SK-N-SH (cell line): Measurements from ENCODE around the gene CDC42SE2.

Source experiments
- CHD2 ChIP-seq: fragments of 150-350 bp; IDR thresholded peaks from 2 replicates; pipeline ENCODE4 v1.6.1; 2018; ENCODE audit warnings: low read length; ENCODE audit not compliant: partially characterized antibody
- CTCF ChIP-seq: fragments of 200-600 bp; sonication (generic); IDR thresholded peaks from 2 replicates; pipeline ENCODE4 v1.6.1; 2017; ENCODE audit warnings: antibody characterized with exemption, mild to moderate bottlenecking, moderate library complexity
- EP300 ChIP-seq, 2 experiments: IDR thresholded peaks; 2 replicates each; pipeline versions ENCODE4 v1.4.0 to v1.6.1; 2012; ENCODE audit warnings: borderline replicate concordance in 1 of 2, low read depth in 1 of 2, low read length in 1 of 2
- EZH2phosphoT487 ChIP-seq: fragments of 200-600 bp; sonication (generic); IDR thresholded peaks from 2 replicates; pipeline ENCODE4 v1.6.1; 2017; ENCODE audit warnings: low read depth, mixed run types, mild to moderate bottlenecking, antibody characterized with exemption, moderate library complexity, borderline replicate concordance
- GABPA ChIP-seq: IDR thresholded peaks from 2 replicates; pipeline ENCODE4 v1.4.0; 2012; ENCODE audit warnings: low read depth, mild to moderate bottlenecking
- JUND ChIP-seq: IDR thresholded peaks from 2 replicates; pipeline ENCODE4 v1.4.0; 2012
- POLR2AphosphoS5 ChIP-seq: IDR thresholded peaks from 2 replicates; pipeline ENCODE4 v1.6.1; 2012; ENCODE audit warnings: low read depth, low read length
- RFX5 ChIP-seq: IDR thresholded peaks from 2 replicates; pipeline ENCODE4 v1.6.1; 2012; ENCODE audit warnings: mild to moderate bottlenecking, improper control_type of control experiment, low read length
- SIN3A ChIP-seq: IDR thresholded peaks from 2 replicates; pipeline ENCODE4 v1.6.1; 2012; ENCODE audit warnings: low read depth, mild to moderate bottlenecking, low read length, moderate library complexity, borderline replicate concordance
- SMC3 ChIP-seq: IDR thresholded peaks from 2 replicates; pipeline ENCODE4 v1.6.1; 2012; ENCODE audit warnings: low read depth, low read length, improper control_type of control experiment
- TCF12 ChIP-seq: IDR thresholded peaks from 2 replicates; pipeline ENCODE4 v1.4.0; 2012
- TEAD4 ChIP-seq: IDR thresholded peaks from 2 replicates; pipeline ENCODE4 v1.4.0; 2012; ENCODE audit warnings: mild to moderate bottlenecking, borderline replicate concordance; ENCODE audit not compliant: insufficient read depth
- TF ChIP-seq, protein P1 (sequence below): fragments of 150-350 bp; IDR thresholded peaks from 2 replicates; pipeline ENCODE4 v1.6.1; 2017; ENCODE audit warnings: antibody characterized with exemption, low read length, low read depth, borderline replicate concordance
- TF ChIP-seq, protein P2 (sequence below): IDR thresholded peaks from 2 replicates; pipeline ENCODE4 v1.4.0; 2012; ENCODE audit warnings: low read depth

DNA sequence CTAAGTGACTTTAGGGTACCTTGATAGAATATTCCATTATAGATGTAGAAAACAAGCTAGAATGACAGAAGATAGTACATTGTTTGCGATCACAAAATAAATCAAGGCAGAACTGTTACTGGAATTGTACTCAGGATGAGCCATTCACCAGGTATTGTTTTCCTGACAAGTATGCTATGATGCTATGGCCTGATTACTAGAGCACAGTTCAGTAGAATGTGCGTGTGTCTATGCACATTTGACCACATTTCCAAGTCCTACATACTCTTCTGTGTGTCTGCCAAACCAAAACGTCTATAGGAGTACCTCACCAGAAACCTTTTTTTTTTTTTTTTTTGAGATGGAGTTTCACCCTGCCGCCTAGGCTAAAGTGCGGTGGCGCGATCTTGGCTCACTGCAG is 43.3 kb upstream of the CDC42SE2 start:
- TF ChIP-seq EP300 (IDR thresholded peaks at IDR 0.05; ENCODE audit: borderline replicate concordance in 1 of 2, low read depth in 1 of 2, low read length in 1 of 2) (no peak), CTCF (no peak), SIN3A (no peak), TEAD4 (no peak), GABPA (no peak), TCF12 (no peak), RFX5 (no peak), SMC3 (no peak), CHD2 (no peak), JUND (no peak), EZH2phosphoT487 (no peak), POLR2AphosphoS5 (no peak)
- TF ChIP-seq, protein P1, sequence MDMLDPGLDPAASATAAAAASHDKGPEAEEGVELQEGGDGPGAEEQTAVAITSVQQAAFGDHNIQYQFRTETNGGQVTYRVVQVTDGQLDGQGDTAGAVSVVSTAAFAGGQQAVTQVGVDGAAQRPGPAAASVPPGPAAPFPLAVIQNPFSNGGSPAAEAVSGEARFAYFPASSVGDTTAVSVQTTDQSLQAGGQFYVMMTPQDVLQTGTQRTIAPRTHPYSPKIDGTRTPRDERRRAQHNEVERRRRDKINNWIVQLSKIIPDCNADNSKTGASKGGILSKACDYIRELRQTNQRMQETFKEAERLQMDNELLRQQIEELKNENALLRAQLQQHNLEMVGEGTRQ, result no peak
- TF ChIP-seq, protein P2, sequence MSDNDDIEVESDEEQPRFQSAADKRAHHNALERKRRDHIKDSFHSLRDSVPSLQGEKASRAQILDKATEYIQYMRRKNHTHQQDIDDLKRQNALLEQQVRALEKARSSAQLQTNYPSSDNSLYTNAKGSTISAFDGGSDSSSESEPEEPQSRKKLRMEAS, result no peak
